Erythroblast (primary cell): ENCODE data around the gene CYTH3.

ENCODE experiments used
- GATA1 ChIP-seq: IDR thresholded peaks from 2 replicates; pipeline ENCODE4 v1.6.1; 2011; ENCODE audit warnings: low read depth, mild to moderate bottlenecking, control low read depth, low read length, moderate library complexity
- POLR2A ChIP-seq: IDR thresholded peaks from 2 replicates; pipeline ENCODE4 v1.6.1; 2011; ENCODE audit warnings: mild to moderate bottlenecking, low read length

DNA sequence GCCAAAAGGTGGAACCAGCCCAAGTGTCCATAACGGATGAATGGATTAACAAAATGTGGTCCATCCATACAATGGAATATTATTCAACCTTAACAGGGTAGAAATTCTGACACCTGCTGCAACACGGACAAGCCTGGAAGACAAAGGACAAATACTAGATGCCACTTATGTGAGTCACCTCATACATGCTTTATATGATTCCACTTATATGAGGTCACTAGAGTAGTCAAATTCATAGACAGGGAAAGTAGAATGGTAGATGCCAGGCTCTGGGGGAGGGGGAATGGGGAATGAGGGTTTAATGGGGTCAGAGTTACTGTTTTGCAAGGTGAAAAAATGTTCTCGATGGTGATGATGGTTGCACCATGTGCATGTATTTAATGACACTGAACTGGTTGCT lies 34.0 kb upstream of the CYTH3 start:
- TF ChIP-seq POLR2A (no peak), GATA1 (no peak)
